OCI-LY1 (cell line): ENCODE results near the gene UNC13A.

ENCODE experiments used
- H2AFZ ChIP-seq: fragments of 200-600 bp; sonication (generic), shearing (Covaris generic); 2 replicates; pipeline ENCODE4 v1.6.0; 2014; ENCODE audit warnings: antibody characterized with exemption, mild to moderate bottlenecking, low read length
- H3F3A ChIP-seq: fragments of 200-600 bp; sonication (generic), shearing (Covaris generic); 2 replicates; pipeline ENCODE4 v1.6.0; 2014; ENCODE audit warnings: mild to moderate bottlenecking, antibody characterized with exemption, low read length, moderate library complexity; ENCODE audit not compliant: insufficient read depth
- H3K27ac ChIP-seq: fragments of 200-600 bp; sonication (generic); 2 replicates; pipeline ENCODE4 v1.5.1; 2014; ENCODE audit warnings: low read length, mixed run types, mild to moderate bottlenecking, low read depth; ENCODE audit not compliant: poor library complexity, severe bottlenecking
- H3K27me3 ChIP-seq: fragments of 200-600 bp; sonication (generic); 2 replicates; pipeline ENCODE4 v1.6.0; 2014; ENCODE audit warnings: antibody characterized with exemption, mild to moderate bottlenecking, low read length, moderate library complexity; ENCODE audit not compliant: insufficient read depth
- H3K36me3 ChIP-seq: fragments of 200-600 bp; sonication (generic); 2 replicates; pipeline ENCODE4 v1.6.1; 2014; ENCODE audit warnings: mild to moderate bottlenecking, antibody characterized with exemption, low read length, moderate library complexity, mixed read lengths; ENCODE audit not compliant: insufficient read depth
- H3K4me1 ChIP-seq: fragments of 200-600 bp; sonication (generic); 2 replicates; pipeline ENCODE4 v1.5.1; 2014; ENCODE audit warnings: mild to moderate bottlenecking, low read length, moderate library complexity; ENCODE audit not compliant: insufficient read depth, severe bottlenecking
- H3K4me2 ChIP-seq: fragments of 200-600 bp; sonication (generic), shearing (Covaris generic); 2 replicates; pipeline ENCODE4 v1.6.1; 2014; ENCODE audit warnings: low read length
- H3K4me3 ChIP-seq: fragments of 200-600 bp; sonication (generic); 2 replicates; pipeline ENCODE4 v1.5.1; 2014; ENCODE audit warnings: low read length, low read depth, mild to moderate bottlenecking, mixed read lengths; ENCODE audit not compliant: poor library complexity, severe bottlenecking
- H3K79me2 ChIP-seq: fragments of 200-600 bp; shearing (Covaris generic); 2 replicates; pipeline ENCODE4 v1.6.1; 2016; ENCODE audit warnings: mixed run types, low read length, mixed read lengths; ENCODE audit not compliant: insufficient read depth
- H3K9ac ChIP-seq: fragments of 200-600 bp; sonication (generic), shearing (Covaris generic); 2 replicates; pipeline ENCODE4 v1.6.1; 2014; ENCODE audit warnings: mild to moderate bottlenecking, low read length, mixed read lengths
- H3K9me2 ChIP-seq: fragments of 200-600 bp; sonication (generic), shearing (Covaris generic); 2 replicates; pipeline ENCODE4 v1.6.1; 2014; ENCODE audit warnings: low read depth, mild to moderate bottlenecking, low read length, mixed read lengths
- H3K9me3 ChIP-seq: fragments of 200-600 bp; shearing (Covaris generic); 2 replicates; pipeline ENCODE4 v1.6.1; 2014; ENCODE audit warnings: low read length, mixed read lengths
- H4K20me1 ChIP-seq: fragments of 200-600 bp; sonication (generic), shearing (Covaris generic); 2 replicates; pipeline ENCODE4 v1.6.0; 2016; ENCODE audit warnings: mild to moderate bottlenecking, low read length; ENCODE audit not compliant: insufficient read depth
- EZH2 ChIP-seq: fragments of 200-600 bp; sonication (generic), shearing (Covaris generic); IDR thresholded peaks from 2 replicates; pipeline ENCODE4 v1.8.0; 2017; ENCODE audit warnings: borderline replicate concordance, mixed run types, mild to moderate bottlenecking, antibody characterized with exemption, low read length, moderate library complexity, mixed read lengths
- TF ChIP-seq, protein P1 (sequence below): fragments of 200-600 bp; sonication (generic), shearing (Covaris generic); IDR thresholded peaks from 2 replicates; pipeline ENCODE4 v1.5.1; 2017; ENCODE audit warnings: mild to moderate bottlenecking, antibody characterized with exemption, low read length, moderate library complexity, mixed read lengths

Gene UNC13A

DNA sequence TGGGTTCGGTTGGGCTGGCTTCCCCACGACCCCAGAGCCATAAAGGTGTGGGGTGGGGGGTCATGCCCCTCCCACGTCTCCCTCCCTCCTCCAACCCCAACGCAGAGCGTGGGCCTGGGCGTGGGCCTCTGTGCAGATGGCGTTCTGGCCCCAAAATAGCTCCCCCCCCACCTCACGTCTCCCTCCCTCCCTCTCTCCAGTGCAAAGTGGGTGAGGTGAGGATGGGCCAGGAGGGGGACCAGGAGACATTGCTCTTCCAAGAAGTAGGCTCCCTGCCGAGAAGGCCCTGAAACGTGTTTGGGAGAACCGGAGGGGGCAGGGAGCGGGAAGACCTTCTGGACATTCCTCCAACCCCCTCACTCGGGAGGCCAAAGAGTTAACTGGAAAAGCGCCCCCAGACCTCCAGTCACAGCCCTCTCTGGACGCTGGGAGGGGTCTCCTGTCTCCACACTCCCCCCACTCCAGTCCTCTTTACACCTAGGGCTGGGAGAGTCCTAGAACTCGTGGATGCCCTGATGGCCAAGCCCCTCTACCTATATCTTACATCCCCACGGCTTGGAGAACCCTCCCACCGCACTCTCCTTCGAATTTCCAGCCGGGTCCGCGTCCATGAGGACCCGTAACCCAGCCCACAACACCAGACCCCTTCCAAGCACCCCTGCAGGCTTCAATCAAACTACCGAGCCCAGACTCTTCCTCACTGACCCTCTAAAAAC is 855 bp downstream of the UNC13A start:
- Histone ChIP-seq H3K4me3 (no peak overlapping the region), H3K27me3 (no peaks in the 10 kb centered on the region; the same call in 1 of the 2 replicates), H3K4me2 (no peak overlapping the region)

DNA sequence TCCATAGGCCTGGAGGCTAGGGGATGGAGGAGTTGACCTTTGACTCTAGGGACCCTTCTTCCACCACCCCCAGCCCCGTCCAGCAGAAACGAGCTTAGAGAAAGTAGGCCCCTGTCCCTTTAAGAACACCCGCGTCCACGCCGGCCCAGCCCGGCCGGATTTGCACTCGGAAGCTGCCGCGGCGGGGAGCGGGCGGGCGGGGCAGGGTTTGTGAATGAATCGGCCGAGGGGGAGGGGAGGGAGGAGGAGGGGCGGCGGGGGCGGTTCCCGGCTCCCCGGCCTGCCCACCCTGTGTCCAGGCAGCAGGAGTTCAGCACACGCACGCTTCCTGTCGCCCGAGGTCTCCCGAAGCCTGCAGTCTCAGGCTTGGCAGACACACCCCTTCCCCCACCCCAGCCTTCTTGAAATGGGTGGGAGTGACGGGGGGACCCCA is 1.5 kb downstream of the UNC13A start:
- no peaks in the 10 kb centered on the region for H3K4me1 ChIP-seq
- H3K9me2 ChIP-seq, result no peaks in the 10 kb centered on the region
- H3K4me3 ChIP-seq, result no peak overlapping the region
- H2AFZ ChIP-seq, result no peak overlapping the region
- H4K20me1 ChIP-seq, result no peaks in the 10 kb centered on the region
- H3K27me3 ChIP-seq, result no peaks in the 10 kb centered on the region
- H3K9ac ChIP-seq, result no peak overlapping the region
- H3K4me2 ChIP-seq, result no peak overlapping the region
- H3K79me2 ChIP-seq, result no peaks in the 10 kb centered on the region
- no peaks in the 10 kb centered on the region for H3F3A ChIP-seq
- H3K9me3 ChIP-seq, result no peaks in the 10 kb centered on the region
- H3K27ac ChIP-seq, result no peak overlapping the region
- no peaks in the 10 kb centered on the region for H3K36me3 ChIP-seq
- TF ChIP-seq, protein P1, sequence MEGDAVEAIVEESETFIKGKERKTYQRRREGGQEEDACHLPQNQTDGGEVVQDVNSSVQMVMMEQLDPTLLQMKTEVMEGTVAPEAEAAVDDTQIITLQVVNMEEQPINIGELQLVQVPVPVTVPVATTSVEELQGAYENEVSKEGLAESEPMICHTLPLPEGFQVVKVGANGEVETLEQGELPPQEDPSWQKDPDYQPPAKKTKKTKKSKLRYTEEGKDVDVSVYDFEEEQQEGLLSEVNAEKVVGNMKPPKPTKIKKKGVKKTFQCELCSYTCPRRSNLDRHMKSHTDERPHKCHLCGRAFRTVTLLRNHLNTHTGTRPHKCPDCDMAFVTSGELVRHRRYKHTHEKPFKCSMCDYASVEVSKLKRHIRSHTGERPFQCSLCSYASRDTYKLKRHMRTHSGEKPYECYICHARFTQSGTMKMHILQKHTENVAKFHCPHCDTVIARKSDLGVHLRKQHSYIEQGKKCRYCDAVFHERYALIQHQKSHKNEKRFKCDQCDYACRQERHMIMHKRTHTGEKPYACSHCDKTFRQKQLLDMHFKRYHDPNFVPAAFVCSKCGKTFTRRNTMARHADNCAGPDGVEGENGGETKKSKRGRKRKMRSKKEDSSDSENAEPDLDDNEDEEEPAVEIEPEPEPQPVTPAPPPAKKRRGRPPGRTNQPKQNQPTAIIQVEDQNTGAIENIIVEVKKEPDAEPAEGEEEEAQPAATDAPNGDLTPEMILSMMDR, result no peak
- no peak for TF ChIP-seq EZH2

More for the DNA sequence above, 855 bp downstream of the UNC13A start:
- Histone ChIP-seq H3K9me3 (no peaks in the 10 kb centered on the region), H3K9ac (no peak overlapping the region), H3K4me1 (no peaks in the 10 kb centered on the region), H3K9me2 (no peaks in the 10 kb centered on the region), H4K20me1 (no peaks in the 10 kb centered on the region), H3K27ac (no peak overlapping the region), H3F3A (no peaks in the 10 kb centered on the region), H2AFZ (no peak overlapping the region), H3K79me2 (no peaks in the 10 kb centered on the region), H3K36me3 (no peaks in the 10 kb centered on the region)
- TF ChIP-seq, protein P1, result no peak
- no peak for TF ChIP-seq EZH2

DNA sequence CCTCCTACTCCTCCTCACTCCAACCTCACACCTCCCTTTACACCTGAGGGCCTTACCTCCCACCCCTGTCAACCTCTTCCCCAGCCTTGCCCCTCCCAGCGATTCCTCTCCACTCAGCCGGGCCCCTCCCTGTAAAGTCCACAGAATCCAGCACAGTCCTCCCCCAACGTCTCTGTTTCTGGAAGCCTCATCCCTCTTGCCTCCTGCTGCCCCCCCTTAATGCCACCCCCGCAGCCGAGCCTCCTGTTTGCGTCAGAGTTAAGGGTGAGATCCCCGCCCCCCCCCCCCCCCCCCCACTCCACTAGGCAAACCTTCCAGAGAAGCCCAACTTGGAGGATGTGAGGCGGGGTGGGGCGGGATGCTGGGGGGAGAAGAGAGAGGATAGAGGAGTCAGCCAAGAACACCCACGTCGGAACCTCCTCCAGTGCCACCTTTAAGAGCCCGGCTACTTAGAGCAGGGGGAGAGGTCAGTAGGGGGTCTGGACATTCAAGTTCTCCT is 2.1 kb downstream of the UNC13A start:
- H2AFZ ChIP-seq, result no peak overlapping the region
- no peak overlapping the region for H3K4me2 ChIP-seq

More for the DNA sequence above, 2.1 kb downstream of the UNC13A start:
- H3K4me3 ChIP-seq, result no peak overlapping the region
- H3K27ac ChIP-seq, result no peak overlapping the region
- H3K79me2 ChIP-seq, result no peaks in the 10 kb centered on the region
- no peaks in the 10 kb centered on the region for H3F3A ChIP-seq
- no peaks in the 10 kb centered on the region for H3K27me3 ChIP-seq
- no peaks in the 10 kb centered on the region for H3K4me1 ChIP-seq
- H3K9me3 ChIP-seq, result no peaks in the 10 kb centered on the region
- TF ChIP-seq, protein P1, result no peak
- TF ChIP-seq EZH2, result no peak
- H3K9ac ChIP-seq, result no peak overlapping the region
- no peaks in the 10 kb centered on the region for H4K20me1 ChIP-seq
- no peaks in the 10 kb centered on the region for H3K36me3 ChIP-seq
- H3K9me2 ChIP-seq, result no peaks in the 10 kb centered on the region
